Activated naive CD4-positive, alpha-beta T cell (primary cell): ENCODE measurements around the gene SYTL1.
A peak's percentile ranks its signal among the peaks of the same experiment; 100 is the strongest.

Experiments
- DNase-seq, 4 experiments: peaks; one replicate each; lab custom pipeline; 2025; lab: John Stamatoyannopoulos, UW

The SYTL1 gene

GRCh38 chr1:27341525-27342252, at the start of gene SYTL1:
TSS of gene SYTL1 (plus strand) at chr1:27342022. CDS start at chr1:27345335, 3,313 bp downstream.
- peak in 2 of 4 experiments; percentile 46 to 58 for DNase-seq

- DNase-seq: no peak
Measured at GRCh38 chr1:27292106-27292505, 49.7 kb upstream of the SYTL1 start.

GRCh38 chr1:27293915-27294314, 47.9 kb upstream of the SYTL1 start:
- DNase-seq: no peak

GRCh38 chr1:27296773-27297291, 45.0 kb upstream of the SYTL1 start:
- DNase-seq: peak; percentile 22 to 67 (median 56)

GRCh38 chr1:27297903-27298302, 43.9 kb upstream of the SYTL1 start:
- DNase-seq: no peak

GRCh38 chr1:27298632-27299384, 43.0 kb upstream of the SYTL1 start:
- DNase-seq: no peak

- no peak for DNase-seq
Measured at GRCh38 chr1:27299385-27300271, 42.2 kb upstream of the SYTL1 start.

- peak; percentile 23 to 70 (median 55) for DNase-seq
Measured at GRCh38 chr1:27300341-27301051, 41.3 kb upstream of the SYTL1 start.

GRCh38 chr1:27301052-27301422, 40.8 kb upstream of the SYTL1 start:
- DNase-seq: no peak

- DNase-seq: no peak
Measured at GRCh38 chr1:27301582-27302199, 40.1 kb upstream of the SYTL1 start.

GRCh38 chr1:27302612-27303011, 39.2 kb upstream of the SYTL1 start:
- no peak for DNase-seq

- no peak for DNase-seq
Measured at GRCh38 chr1:27303509-27303908, 38.3 kb upstream of the SYTL1 start.

GRCh38 chr1:27306071-27306470, 35.8 kb upstream of the SYTL1 start:
- no peak for DNase-seq

- DNase-seq: no peak
Measured at GRCh38 chr1:27306892-27307761, 34.7 kb upstream of the SYTL1 start.

GRCh38 chr1:27307874-27308598, 33.8 kb upstream of the SYTL1 start:
- DNase-seq: no peak

- DNase-seq: no peak
Measured at GRCh38 chr1:27314169-27314568, 27.7 kb upstream of the SYTL1 start.

- no peak for DNase-seq
Measured at GRCh38 chr1:27314737-27315136, 27.1 kb upstream of the SYTL1 start.

- no peak for DNase-seq
Measured at GRCh38 chr1:27316860-27317259, 25.0 kb upstream of the SYTL1 start.

GRCh38 chr1:27318136-27318535, 23.7 kb upstream of the SYTL1 start:
- DNase-seq: no peak
